Neutrophil (primary cell): ENCODE data around the gene TLK2.
A peak's percentile ranks its signal among the peaks of the same experiment; 100 is the strongest.
"Not testable (repeated sequence)": the region's sequence is repeated elsewhere in the genome, so short reads cannot be mapped to it uniquely, and the experiment has no call there.

Source experiments
- H3K27ac ChIP-seq: fragments of 200-600 bp; sonication (generic); 2 replicates; pipeline ENCODE4 v1.5.1; 2016; ENCODE audit warnings: mild to moderate bottlenecking, moderate library complexity
- H3K27me3 ChIP-seq: fragments of 200-600 bp; sonication (generic); 2 replicates; pipeline ENCODE4 v1.6.0; 2016; ENCODE audit warnings: mild to moderate bottlenecking
- H3K36me3 ChIP-seq: fragments of 200-600 bp; sonication (generic); 2 replicates; pipeline ENCODE4 v1.5.1; 2017
- H3K4me1 ChIP-seq, 2 experiments: fragments of 200-600 bp in 1 of 2; sonication (generic) in 1 of 2; 1 replicate in 1 of 2; 2 replicates in 1 of 2; pipeline versions ENCODE4 v1.5.1 to v1.6.1; 2013 to 2016; ENCODE audit warnings: low read depth in 1 of 2, low read length in 1 of 2, mild to moderate bottlenecking in 1 of 2, moderate library complexity in 1 of 2; ENCODE audit not compliant: control insufficient read depth in 1 of 2, insufficient read depth in 1 of 2
- H3K4me3 ChIP-seq, 2 experiments: fragments of 200-600 bp in 1 of 2; sonication (generic) in 1 of 2; 1 replicate in 1 of 2; 2 replicates in 1 of 2; pipeline ENCODE4 v1.5.1; 2013 to 2016; ENCODE audit warnings: low read depth in 1 of 2, low read length in 1 of 2, mild to moderate bottlenecking in 1 of 2, moderate library complexity in 1 of 2
- H3K9me3 ChIP-seq: fragments of 200-600 bp; sonication (generic); 2 replicates; pipeline ENCODE4 v1.5.1; 2016
- TF ChIP-seq, protein P1 (sequence below): fragments of 200-600 bp; sonication (generic); IDR thresholded peaks from 2 replicates; pipeline ENCODE4 v1.5.1; 2016; ENCODE audit warnings: antibody characterized with exemption

TLK2 gene

DNA sequence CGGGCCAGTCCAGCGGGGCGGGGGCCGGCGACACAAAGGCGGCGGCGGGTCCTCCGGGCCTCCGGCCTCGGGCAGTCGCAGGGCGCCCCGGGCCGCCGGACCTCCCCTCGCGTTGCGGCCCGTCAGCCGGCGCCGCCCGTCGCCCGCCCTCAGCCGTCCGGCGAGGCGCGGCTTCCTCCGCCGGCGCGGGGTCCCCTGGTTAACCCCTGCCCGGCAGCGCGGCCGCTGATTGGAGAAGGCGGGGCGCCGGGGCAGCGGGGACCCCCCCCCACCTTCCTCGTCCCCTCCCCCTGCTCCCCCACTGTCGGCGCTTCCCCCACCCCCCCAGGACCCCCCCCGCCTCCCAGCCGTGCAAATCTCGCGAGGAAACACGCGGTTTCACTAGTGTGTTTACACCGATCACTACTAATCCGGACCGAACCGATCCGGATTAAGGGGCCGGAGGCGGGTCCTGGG is at the start of gene TLK2:
TSS of gene TLK2 (plus strand) at position 402 of the 456 bp plus-strand sequence. CDS start 2,301 bp downstream, outside the sequence.
- Histone ChIP-seq H3K27me3 (no peaks in the 10 kb centered on the region), H3K36me3 (peaks cover 17% of the 10 kb centered on the region), H3K27ac (peak within 1 kb of the TSS; percentile 92), H3K9me3 (no peaks in the 10 kb centered on the region), H3K4me1 (peaks cover 16 to 24% of the 10 kb centered on the region in 2 experiments), H3K4me3 (peak within 1 kb of the TSS; percentile 67 to 74)
- TF ChIP-seq, protein P1, sequence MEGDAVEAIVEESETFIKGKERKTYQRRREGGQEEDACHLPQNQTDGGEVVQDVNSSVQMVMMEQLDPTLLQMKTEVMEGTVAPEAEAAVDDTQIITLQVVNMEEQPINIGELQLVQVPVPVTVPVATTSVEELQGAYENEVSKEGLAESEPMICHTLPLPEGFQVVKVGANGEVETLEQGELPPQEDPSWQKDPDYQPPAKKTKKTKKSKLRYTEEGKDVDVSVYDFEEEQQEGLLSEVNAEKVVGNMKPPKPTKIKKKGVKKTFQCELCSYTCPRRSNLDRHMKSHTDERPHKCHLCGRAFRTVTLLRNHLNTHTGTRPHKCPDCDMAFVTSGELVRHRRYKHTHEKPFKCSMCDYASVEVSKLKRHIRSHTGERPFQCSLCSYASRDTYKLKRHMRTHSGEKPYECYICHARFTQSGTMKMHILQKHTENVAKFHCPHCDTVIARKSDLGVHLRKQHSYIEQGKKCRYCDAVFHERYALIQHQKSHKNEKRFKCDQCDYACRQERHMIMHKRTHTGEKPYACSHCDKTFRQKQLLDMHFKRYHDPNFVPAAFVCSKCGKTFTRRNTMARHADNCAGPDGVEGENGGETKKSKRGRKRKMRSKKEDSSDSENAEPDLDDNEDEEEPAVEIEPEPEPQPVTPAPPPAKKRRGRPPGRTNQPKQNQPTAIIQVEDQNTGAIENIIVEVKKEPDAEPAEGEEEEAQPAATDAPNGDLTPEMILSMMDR, result no peak

DNA sequence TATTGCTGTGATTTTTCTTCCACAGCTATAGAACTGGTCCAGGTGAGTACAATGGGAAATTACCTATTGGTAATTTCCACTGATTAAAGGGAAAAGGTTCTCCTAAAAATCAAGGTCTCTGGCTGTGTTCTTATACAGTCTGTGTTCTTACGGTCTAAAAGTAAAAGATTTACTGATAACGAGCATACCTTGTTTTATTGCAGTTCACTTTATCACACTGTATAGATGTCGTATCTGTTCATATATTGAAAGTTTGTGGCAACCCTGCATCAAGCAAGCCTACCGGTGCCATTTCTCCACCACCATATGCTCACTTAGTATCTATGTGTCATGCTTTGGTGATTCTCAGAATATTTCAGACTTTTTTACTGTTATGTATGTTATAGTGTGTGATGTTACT is 43.4 kb upstream of the TLK2 start:
- not testable (repeated sequence) for H3K4me3 ChIP-seq, H3K27me3 ChIP-seq, H3K27ac ChIP-seq, H3K36me3 ChIP-seq, H3K9me3 ChIP-seq, H3K4me1 ChIP-seq

DNA sequence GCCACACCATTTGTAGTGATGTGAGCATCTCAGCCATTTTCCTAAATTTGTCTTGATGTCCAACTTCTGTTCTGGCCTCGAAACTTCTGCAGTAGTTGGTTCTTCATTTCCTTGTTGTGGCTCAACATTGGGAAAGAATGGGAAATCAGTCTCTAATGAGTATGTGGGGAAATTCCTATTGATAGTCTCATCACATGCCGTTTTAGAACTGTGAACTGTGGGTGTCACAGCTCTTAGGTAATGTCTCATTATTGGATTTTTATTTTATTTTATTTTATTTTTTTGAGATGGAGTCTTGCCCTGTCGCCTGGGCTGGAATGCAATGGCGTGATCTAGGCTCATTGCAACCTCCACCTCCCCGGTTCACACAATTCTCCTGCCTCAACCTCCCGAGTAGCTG is 37.4 kb upstream of the TLK2 start:
- not testable (repeated sequence) for H3K9me3 ChIP-seq, H3K27ac ChIP-seq, H3K4me3 ChIP-seq, H3K27me3 ChIP-seq, H3K4me1 ChIP-seq
- peaks cover 29% of the 10 kb centered on the region for H3K36me3 ChIP-seq

DNA sequence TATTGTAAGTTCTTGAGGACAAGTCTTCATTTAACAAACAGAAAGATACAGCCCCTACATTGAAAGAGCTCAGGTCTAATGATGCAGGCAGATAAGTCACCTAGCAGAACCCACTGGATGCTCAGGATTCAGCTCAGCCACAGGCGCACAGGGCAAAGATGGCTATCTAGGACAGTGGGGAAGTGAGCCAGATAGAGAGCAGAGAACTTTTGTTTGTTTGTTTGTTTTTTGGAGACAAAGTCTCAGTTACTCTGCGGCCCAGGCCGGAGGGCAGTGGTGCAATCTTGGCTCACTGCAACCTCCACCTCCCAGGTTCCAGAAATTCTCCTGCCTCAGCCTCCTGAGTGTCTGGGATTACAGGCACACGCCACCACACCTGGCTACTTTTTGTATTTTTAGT is 34.6 kb upstream of the TLK2 start:
- Histone ChIP-seq H3K9me3 (no peaks in the 10 kb centered on the region), H3K27ac (no peak overlapping the region), H3K27me3 (no peaks in the 10 kb centered on the region), H3K4me3 (no peak overlapping the region), H3K36me3 (peaks cover 46% of the 10 kb centered on the region), H3K4me1 (no peaks in the 10 kb centered on the region)
- TF ChIP-seq, protein P1, result no peak

DNA sequence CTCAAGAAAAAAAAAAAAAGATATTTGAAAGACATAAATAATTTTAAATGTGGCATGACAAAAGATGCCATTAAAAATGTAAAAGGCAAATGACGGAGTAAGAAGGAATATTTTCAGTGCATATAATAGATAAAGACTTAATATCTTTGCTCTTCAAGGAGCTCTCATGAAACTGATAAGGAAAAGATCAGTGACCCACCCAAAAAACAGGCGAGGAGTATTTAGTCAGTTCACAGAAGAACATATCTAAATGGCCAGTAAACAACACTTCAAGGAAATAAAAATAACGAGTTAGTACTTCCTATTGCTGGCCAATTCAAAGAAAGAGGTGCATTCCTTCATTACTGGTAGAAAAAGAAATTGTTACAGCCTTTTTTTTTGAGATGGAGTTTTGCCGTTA is 32.8 kb upstream of the TLK2 start:
- H3K4me1 ChIP-seq, H3K27me3 ChIP-seq, H3K27ac ChIP-seq, H3K4me3 ChIP-seq, H3K9me3 ChIP-seq: not testable (repeated sequence)
- H3K36me3 ChIP-seq, result peaks cover 45% of the 10 kb centered on the region

DNA sequence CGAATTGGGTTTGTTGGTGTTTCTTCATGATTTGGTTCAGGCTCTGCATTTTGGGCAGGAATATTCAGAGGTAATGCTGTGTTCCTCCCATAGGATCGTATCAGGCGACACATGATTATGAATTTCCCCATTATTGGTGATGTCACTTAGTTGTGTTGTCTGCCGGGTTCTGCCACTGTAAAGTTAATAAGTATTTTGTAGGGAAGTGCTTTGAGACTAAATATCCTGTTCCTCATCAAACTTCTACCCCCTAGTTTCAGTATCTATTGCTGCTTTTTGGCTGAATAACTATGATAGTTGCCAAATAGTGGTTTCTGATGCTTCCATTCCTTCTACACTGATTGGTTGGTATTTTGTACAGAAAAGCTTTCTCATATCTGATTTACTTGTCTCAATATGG is 26.4 kb upstream of the TLK2 start:
- not testable (repeated sequence) for H3K9me3 ChIP-seq, H3K4me3 ChIP-seq, H3K36me3 ChIP-seq, H3K4me1 ChIP-seq, H3K27ac ChIP-seq, H3K27me3 ChIP-seq

DNA sequence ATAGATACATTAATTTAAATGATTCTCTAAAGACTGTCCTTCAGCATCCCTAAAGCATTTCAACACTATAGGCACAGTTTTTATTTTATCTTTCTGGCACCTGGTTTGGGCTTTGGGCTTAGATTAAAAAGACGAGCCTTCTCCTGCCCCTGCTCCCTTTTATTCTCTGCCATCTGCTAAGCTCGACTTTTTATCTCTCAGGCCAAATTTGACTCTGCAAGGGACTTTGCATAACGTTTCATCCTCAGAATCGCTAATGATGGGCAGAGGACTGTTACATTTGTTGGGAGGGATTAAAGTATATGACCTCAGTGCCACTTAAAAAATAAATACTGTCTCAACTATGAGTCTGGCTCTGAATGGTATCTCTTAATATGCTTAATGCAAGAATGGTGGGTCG is 25.6 kb upstream of the TLK2 start:
- H3K9me3 ChIP-seq, result not testable (repeated sequence)

DNA sequence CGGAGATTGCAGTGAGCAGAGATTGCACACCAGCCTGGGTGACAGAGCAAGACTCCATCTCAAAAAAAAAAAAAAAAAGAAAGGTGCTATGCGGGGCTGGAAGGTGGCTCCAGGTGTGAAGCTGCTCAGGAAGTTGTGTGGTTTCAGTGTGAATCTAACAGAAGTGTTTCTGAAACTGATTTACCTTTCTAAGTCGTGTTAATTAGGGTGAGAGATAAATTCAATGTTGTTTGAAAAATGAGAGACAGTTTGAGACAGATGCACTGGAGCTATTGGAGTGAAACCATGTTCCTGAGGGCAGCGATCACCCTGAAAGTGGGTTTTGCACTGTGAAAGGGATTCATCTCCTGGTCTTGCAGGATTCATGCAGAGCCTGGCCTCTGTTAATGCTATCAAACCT is 25.0 kb upstream of the TLK2 start:
- H3K27me3 ChIP-seq, H3K4me1 ChIP-seq, H3K9me3 ChIP-seq, H3K4me3 ChIP-seq, H3K36me3 ChIP-seq, H3K27ac ChIP-seq: not testable (repeated sequence)

More for the DNA sequence above, 25.6 kb upstream of the TLK2 start:
- not testable (repeated sequence) for H3K4me3 ChIP-seq, H3K36me3 ChIP-seq, H3K27ac ChIP-seq, H3K27me3 ChIP-seq, H3K4me1 ChIP-seq

DNA sequence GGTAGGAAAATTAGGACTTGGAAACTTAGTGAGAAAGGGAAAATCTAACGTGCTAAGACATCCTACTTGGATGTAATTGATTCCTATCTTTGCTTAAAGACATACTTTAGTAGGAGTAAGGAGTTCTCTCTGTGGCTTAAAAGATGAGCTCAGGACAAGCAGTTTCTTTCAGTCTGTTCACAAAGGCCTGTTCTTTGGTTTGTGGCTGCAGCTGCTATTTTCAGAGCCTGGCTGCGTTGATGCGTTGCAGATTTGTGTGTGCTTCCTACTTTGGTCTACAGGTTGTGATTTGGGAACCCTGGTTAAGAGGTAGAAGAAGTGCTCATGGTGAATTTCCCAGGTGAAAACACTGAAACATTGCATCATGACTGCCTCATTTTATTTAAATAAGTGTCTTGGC is 24.5 kb upstream of the TLK2 start:
- H3K36me3 ChIP-seq, H3K4me1 ChIP-seq, H3K9me3 ChIP-seq, H3K4me3 ChIP-seq, H3K27ac ChIP-seq, H3K27me3 ChIP-seq: not testable (repeated sequence)
